ENCODE results near the gene NXPE3.
A peak's percentile ranks its signal among the peaks of the same experiment; 100 is the strongest.

NXPE3 gene

DNA sequence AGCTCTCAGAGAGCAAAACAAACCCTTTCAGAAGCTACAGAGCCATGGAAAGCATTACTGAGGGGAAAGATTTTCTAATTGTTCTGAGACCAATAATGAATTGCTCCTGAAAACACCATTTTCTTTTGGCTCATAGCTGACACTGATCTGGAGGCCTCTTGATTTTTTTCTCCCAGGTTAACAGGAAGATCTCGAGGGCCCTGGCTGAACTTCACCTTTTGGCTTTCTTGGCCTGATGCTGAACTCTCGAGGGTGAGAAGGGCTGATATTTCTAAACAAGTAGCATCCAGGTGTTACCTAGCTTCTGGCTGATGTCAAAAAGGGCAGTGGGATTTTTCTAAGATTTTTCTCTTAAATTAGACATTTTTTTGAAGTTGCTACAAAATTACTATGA is 50.4 kb downstream of the NXPE3 start:
- no peak for DNase-seq (ENCODE audit: low read depth)

DNA sequence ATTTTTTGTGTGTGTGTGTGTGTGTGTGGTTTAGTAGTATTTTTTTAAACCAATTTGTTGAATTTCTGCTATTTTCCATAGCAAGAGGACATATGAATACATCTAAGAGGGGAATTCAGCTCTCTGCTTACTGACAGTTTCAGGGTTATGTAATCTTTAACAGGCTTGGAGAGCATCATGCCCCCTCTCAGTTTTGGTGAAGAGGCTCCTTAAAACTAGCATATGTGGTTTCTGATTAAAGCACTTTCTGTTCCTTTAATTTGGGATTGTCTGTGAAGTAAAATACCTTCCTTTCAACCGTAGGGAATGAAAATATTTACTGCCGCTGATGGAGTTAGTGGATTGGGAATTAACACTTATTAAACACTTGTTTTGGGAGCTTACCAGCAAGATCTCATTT is 50.9 kb downstream of the NXPE3 start:
- no peak for DNase-seq (ENCODE audit: low read depth)

DNA sequence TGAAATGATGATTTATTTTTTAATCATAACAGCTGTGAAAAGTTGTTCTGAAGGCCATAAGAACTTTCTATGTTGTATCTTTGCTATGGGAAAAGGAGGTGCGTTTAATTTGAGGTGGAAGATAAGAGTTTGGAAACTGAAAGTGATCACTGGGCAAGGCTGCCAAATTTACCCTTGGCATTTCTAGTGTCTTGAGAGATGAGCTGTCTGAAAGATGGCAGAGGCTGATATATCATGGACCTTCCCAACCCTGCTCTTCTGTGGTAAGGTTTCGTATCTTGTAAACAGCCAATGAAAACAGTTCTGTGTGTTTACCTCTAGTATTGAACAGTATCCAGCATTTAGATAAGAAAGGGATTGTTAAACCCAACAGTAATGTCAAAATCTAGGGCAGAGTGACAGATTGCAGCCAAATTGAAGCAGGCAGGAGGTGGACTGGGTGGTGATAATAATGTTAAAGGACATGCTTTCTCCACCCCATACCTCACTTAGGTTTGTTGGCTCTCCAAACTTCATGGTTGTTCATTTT is 54.5 kb downstream of the NXPE3 start:
- DNase-seq (ENCODE audit: low read depth) = no peak

DNA sequence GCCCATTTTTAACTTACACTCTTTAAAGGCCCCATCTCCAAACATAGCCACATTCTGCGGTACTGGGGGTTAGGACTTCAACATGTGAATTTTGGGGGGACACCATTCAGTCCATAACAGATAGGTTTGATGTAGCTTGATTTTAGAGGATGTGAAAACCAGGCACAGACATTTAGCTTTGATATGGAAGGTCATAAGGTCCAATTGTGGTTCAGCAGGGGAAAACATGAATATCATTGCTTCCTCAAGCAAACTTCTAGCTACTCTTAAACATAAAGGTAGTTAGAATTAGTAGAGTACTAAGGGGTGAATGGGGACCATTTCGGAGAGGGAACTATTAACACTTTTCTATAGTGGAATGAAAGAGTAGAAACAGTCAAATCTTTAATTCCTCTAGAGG is 56.7 kb downstream of the NXPE3 start:
- no peak for DNase-seq (ENCODE audit: low read depth)

DNA sequence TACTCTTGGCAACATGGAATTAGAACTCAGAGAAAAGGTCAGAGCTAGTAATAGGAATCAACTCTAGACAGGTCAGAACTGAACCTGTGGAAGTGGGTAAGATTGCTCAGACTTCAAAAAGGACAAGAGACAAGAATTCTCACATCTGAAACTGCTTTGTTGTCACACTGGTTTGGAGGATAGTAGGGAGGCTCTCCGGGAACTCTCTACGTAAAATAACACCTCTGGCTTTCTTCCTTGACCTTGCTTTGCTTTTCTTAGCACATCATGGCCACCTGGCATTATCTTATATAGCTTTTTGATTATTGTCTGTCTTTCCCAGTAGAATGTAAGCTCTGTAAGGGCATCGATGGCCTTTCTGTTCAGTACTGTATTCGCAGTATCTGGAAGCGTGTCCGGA is 57.1 kb downstream of the NXPE3 start:
- DNase-seq (ENCODE audit: low read depth) = no peak

DNA sequence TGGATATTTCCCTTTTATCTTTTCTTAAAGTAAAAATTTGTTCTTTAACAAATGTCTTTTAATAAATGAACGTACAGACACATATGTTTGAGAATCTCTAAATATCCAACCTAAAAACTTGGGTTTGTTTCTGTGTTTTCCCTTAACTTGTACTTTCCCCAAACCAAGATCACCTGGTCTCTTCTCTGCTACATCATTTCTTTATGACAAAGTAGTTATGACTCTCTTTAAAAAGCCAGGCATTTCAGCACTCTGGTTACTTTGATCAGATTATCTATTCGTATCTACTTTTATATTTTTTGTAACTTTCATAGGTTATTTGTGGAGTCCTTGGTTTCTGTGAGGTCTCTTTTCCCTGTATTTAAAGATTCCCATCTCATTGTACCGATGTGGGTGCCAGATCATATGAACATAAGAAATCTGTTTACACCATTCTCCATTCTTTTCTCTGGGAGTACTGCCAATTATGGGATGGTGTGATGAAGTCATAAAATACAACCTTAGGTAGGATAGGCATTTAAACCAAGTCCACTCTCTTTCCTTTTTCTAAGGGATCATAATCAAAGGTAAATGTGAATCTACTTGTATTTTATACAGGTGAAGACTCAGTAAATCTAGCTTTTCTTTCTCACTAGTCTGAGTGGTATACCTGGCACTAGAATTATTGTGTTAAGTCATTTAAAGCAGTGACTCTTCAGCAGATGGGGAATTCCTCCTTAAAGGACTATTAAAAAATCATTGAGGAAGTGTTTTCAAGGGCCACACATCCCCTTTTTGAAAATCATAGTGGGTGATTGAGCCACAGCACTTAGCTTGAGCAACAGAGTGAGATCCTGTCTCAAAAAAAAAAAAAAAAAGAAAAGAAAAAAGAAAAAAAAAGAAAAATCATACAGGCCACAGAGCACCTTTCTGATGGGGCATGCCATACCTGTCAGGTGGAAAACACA is 57.9 kb downstream of the NXPE3 start:
- no peak for DNase-seq (ENCODE audit: low read depth)

DNA sequence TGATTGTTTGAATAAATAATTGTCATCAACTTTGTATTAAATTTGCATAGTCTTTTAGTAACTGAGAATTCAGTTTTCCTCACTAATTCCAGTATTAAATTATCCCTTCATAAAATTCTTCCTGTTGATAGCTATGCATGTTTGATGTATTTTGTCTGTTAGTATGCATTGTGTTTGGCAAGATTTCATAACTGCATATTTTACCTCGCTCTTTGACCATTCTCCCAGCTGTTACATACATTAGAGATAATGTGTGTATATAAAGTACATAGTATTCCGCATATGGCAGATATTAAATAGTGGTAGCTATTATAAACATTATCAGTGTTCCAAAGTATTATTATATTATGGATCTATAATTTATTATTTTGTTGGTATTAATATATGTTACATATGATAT is 59.7 kb downstream of the NXPE3 start:
- no peak for DNase-seq (ENCODE audit: low read depth)

DNA sequence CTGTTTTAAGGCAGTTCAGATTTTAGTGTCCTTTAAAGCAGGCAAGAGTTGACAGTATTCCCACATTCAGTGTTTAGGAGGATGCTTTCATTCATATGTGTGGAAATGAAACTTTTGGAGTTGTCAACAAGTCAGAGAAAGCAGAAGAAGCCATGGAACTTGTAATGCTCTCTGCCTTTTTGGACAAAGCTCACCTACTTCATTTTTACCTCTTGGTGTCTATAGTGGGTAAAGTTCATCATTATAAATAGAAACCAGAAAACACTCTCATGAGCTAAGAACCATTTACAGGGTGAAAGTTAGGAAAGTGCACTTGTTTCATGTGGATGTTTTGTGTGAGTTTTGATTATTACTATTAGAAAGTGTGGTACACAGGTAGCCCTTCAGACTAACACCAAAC is 61.1 kb downstream of the NXPE3 start:
- DNase-seq (ENCODE audit: low read depth) = no peak

DNA sequence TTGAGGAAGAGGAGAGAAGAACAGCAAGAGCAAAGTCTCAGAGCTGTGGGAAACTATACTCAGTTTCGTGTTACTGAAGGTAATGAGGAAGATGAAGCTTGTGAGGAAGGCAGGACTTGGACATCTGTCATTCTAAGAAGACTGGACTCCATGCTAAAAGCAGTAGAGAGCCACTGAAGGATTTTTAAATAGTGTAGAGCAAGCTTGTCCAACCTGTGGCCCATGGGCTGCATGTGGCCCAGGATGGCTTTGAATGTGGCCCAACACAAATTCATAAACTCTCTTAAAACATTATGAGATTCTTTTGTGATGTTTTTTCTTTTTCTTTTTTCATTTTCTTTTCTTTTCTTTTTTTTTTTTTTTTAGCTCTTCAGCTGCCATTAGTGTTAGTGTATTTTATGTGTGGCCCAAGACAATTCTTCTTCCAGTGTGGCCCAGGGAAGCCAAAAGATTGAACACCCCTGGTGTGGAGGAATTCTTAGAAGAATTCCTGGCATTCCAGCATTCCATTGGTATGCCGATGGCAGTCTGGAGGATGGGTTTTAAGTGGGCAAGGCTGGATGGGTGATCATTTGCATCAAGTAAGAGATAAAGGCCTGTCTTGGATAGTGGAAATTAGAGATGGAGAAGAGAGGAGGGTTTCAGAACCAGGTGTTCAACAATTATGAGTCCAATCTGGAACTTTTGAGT is 63.4 kb downstream of the NXPE3 start:
- DNase-seq (ENCODE audit: low read depth) = no peak

DNA sequence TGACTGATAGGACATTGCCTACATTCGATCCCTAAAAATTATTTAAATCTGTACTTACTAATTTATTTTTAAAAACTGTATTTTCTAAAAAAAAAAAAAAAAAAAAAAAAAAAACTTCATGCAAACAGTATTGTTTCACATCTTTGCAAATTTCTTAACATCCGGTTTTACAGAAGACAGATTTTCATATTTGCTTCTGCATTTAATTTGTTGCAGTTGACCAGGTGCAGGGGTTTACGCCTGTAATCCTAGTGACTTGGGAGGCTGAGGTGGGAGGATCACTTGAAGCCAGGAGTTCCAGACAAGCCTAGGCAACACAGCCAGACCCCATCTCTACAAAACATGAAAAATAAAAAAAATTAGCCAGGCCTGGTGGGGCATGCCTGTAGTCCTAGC is 63.9 kb downstream of the NXPE3 start:
- DNase-seq (ENCODE audit: low read depth) = no peak

DNA sequence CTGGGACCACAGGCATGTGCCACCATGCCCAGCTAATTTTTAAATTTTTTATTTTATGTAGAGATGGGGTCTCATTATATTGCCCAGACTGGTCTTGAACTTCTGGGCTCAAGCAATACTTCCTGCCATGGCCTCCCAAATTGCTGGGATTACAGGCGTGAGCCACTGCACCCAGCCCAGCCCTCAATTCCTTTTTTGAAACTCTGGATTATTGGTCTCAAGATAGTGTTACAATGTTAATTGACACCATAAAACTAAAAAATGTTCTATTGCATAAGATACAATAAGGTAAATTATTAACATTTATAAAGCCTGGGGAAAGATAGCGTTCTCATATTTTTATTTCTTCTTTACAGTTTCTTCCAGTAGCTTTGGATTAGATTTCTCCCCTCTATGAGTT is 66.4 kb downstream of the NXPE3 start:
- no peak for DNase-seq (ENCODE audit: low read depth)

DNA sequence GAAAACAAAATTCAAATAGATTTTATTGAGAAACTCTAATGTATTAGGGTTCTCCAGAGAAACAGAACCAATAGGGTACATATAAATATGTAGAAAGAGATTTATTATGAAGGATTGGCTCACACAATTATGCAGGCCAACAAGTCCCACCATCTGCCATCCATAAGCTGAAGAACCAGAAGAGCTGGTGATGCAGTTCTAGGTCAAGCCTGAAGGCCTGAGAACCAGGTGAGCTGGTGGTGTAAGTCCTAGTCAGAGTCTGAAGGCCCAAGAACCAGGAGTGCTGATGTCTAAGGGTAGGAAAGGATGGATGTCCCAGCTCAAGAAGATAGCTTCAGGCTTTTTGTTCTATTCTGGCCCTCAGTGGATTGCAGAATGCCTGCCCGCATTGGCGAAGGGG is 67.7 kb downstream of the NXPE3 start:
- DNase-seq (ENCODE audit: low read depth) = no peak

DNA sequence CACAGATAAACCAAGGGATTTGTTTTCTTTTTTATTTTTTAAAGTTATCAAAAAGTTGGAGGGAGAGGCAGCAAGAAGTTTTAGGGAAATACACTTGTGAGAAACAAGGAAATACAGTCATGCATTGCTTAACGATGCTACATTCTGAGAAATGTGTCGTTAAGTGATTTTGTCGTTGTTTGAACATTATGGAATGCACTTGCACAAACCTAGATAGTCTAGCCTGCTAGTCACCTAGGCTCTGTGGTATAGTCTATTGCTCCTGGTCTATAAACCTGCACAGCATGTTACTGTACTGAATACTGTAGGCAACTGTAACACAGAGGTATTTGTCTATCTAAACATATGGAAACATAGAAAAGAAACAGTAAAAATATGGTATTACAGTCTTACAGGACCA is 68.3 kb downstream of the NXPE3 start:
- no peak for DNase-seq (ENCODE audit: low read depth)

DNA sequence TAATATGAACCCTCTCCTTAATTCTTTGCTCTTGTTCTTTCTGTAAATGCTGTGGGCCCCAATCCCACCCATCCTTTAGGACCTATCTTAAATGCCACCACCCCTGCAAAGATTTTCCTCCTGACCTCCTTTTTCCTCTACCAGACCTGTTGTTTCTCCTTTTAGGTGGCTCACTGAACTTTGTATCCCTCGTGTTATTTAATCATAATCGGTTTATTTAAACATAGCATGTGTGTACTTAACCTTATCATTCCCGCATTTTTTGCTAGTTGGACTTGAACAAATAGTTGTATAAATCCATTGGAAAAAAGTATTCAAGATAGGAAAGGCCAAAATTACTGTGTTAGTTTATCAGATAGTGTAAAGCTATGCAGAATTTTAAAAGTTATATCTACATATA is 69.3 kb downstream of the NXPE3 start:
- DNase-seq (ENCODE audit: low read depth) = no peak

DNA sequence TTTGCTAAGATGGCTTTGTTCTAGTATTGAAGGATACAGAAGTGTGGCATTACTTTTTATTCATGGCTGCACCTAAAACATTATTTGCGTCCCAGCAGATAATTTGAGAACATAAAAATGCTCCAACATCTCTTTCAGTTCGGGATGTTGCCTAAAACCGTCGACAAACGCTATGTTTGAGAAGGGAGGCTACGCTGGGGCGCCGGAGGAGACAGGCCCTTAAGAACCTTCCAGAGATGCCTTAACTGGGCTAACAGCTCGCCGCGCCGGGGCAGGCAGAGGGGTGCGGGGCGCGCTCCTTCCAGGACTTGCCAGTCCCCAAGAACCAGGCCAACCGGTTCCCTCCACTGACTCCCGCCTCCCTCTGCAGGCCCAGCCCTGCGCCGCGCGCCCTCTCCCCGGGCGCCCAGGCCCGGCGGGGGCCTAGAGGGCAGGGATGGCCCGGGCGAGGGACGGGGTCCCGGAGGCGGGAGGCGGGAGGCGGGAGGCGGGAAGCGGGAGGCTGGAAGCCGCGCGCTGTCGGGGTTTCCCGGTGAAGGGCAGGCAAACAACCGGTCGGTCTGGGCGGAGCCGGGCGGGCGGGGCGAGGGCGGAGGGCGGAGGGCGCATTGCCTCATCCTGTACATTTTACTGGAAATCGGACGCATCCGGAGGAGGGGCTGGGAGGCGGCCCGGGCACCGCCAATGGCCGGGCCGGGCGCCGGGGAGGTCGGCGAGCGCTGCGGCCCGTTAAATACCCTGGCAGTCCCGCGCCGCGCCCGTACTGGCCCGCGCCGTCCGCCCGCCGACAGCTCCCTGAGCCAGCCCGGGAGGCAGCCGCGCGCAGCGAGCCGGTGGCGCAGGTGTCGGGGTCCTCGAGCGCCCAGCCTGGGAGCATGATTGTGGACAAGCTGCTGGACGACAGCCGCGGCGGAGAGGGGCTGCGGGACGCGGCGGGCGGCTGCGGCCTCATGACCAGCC is 70.0 kb downstream of the NXPE3 start, which contains the start of gene NFKBIZ:
NFKBIZ (plus strand) TSS at position 761 of the 960 bp plus-strand sequence; CDS start at position 876, 115 bp downstream.
- DNase-seq (ENCODE audit: low read depth) = peak; percentile 87

DNA sequence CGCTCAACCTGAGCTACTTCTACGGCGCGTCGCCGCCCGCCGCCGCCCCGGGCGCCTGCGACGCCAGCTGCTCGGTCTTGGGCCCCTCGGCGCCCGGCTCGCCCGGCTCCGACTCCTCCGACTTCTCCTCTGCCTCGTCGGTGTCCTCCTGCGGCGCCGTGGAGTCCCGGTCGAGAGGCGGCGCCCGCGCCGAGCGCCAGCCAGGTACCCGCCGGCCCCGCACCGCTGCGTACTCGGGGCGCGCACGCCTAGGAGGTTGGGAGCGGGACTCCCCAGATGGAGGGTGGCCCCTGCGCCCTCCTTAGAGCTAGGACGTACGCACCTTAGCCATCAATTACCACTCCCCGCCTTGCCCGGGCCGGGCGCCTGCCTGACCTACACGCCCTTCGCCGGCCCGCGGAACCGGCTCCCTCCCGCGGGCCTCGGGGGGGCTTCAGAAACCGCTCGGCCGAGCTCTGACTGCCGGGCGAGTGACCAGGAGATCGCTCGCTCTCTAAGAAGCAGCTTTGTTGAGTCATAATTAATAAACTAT is 70.8 kb downstream of the NXPE3 start:
- peak; percentile 51 for DNase-seq (ENCODE audit: low read depth)

DNA sequence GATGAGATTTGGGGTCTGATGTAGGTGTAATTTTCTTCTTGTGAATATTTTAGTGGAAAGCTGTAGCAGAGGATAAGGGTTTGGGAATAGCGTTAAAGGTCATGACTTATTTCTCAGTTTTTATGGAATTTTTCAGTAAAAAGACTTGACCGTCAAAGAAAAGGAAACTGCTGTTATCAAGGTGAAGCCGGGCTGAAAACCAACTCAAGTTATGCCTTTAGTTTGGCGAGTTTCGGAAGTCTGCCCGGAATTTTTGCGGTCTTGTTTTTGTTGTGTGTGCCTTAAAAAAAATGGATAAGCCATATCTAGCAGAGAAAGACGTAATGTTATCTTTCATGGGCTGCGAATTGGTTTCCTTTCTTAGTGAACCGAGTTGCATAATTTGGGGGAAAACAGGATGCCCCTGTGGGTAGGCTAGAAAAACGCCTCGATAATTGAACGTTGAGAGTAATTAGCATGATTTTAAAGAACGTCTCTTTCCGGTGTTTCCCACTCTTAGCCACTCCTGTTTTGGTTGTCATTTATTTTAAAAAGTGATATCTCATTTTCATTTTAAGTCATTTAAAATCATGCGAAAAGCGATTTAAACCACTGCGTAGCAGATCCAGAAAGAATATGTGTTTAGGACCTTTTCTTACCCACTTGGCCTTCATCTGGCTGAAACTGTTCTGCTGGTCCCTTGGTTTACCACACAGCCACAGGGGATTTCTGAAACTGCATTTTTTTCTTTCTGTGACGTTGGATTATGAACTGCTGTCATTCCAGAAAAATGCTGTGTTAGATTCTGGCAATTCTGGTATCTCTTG is 71.4 kb downstream of the NXPE3 start:
- DNase-seq (ENCODE audit: low read depth) = peak; percentile 25

DNA sequence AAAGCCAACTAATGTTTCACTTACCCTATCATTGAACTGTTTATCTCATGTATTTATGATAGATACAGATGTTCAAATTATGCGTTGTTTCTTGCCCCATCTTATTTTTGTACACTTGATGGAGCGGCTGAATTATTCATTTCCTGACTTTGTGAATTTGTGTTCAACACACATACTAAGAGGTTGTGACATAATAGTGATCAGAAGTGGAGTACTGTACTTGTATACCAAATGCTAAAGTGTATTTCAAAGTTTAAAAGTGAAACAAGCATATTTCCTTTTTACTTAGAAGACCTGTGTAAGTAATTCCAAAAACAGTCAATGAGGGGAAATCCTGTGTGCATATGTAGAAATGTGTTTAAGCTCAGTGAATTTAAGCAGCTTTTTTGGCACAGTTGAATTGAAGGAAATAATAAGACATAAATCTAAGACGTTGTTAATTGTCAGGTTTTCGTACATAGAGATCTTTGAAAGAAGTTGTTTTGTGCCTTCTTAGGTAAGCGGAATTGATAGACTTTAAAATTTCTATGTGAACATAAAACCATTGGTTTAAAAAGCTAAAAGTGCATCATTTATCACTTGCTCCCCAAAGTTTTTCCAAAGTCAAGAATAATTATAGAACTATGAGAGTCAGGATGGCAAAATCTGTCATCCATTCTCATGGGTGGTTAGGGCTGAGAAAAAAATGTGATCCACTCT is 72.2 kb downstream of the NXPE3 start:
- DNase-seq (ENCODE audit: low read depth) = no peak

DNA sequence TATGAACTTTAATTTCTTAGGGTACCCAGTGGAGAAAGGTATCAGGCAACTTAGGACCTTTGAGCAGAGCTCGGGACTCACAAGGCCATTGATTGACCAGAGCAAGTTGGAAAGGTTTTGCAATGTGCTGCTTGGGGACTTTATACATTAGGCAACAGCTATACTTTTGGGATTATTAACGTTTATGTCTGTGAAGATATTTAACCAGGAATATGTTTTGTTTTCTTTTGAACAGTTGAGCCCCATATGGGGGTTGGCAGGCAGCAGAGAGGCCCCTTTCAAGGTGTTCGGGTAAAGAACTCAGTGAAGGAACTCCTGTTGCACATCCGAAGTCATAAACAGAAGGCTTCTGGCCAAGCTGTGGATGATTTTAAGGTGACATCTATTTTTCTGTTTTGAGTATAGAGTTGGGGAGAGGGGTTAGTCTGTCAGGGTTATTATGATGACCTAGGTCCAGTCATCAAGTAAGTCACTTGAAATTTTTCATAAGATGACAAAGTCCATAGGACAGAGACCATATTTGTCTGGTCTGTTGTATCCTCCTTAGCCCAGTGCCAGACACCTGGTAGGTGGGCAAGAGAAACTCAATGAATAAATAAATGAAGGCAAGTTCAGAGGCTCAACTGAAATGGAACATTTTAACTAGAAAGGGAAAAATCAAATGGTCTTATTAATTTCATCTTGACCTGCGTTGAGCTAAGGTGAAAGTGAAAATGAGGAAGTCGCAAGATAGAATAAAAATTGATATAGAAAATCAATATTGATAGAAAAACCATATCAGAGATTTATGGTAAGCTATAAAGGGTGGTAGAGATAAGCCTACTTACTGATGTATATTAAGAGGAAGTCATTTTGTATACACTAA is 73.1 kb downstream of the NXPE3 start:
- no peak for DNase-seq (ENCODE audit: low read depth)

Data from activated T-helper 1 cell treated with Interleukin-2 at 50 U/mL for 16 hours (primary cell).